Gastrocnemius medialis (tissue), 4 donors: ENCODE data around the gene WASF2.

Experiments used
- POLR2A ChIP-seq, 2 donors: fragments of 450-650 bp; IDR thresholded peaks; one replicate each; pipeline ENCODE4 v1.6.1; 2017; ENCODE audit warnings: antibody characterized with exemption in 2 of 2, mild to moderate bottlenecking in 2 of 2, moderate library complexity in 2 of 2
- TF ChIP-seq, protein P1 (sequence below), 5 experiments: fragments of 450-650 bp in 3 of 5; fragments of 200-600 bp in 2 of 5; sonication (generic) in 2 of 5; IDR thresholded peaks in 4 of 5; conservative IDR thresholded peaks in 1 of 5; 1 replicate in 4 of 5; 2 replicates in 1 of 5; pipeline ENCODE4 v1.5.1; 2016 to 2019; ENCODE audit warnings: antibody characterized with exemption in 5 of 5, mild to moderate bottlenecking in 3 of 5, moderate library complexity in 3 of 5

GRCh38 chr1:27448982-27449381, 41.0 kb downstream of the WASF2 start:
- TF ChIP-seq, protein P1, sequence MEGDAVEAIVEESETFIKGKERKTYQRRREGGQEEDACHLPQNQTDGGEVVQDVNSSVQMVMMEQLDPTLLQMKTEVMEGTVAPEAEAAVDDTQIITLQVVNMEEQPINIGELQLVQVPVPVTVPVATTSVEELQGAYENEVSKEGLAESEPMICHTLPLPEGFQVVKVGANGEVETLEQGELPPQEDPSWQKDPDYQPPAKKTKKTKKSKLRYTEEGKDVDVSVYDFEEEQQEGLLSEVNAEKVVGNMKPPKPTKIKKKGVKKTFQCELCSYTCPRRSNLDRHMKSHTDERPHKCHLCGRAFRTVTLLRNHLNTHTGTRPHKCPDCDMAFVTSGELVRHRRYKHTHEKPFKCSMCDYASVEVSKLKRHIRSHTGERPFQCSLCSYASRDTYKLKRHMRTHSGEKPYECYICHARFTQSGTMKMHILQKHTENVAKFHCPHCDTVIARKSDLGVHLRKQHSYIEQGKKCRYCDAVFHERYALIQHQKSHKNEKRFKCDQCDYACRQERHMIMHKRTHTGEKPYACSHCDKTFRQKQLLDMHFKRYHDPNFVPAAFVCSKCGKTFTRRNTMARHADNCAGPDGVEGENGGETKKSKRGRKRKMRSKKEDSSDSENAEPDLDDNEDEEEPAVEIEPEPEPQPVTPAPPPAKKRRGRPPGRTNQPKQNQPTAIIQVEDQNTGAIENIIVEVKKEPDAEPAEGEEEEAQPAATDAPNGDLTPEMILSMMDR (IDR thresholded peaks at IDR 0.05 in 4 of 5, conservative IDR thresholded peaks at IDR 0.05 in 1 of 5) = no peak
- no peak for TF ChIP-seq POLR2A (IDR thresholded peaks at IDR 0.05)
